ENCODE results near the gene RABGGTA. TPM values are rescaled to one million over a fixed set of nuclear protein-coding genes. Genes with fewer than 3 reads are reported as not detected.

Gene RABGGTA
- total and polyA plus RNA-seq, 9 of the 15 experiments (the other 6 are each of a cell fraction or from before 2014, with no cell fraction given): 4.5 to 24.2 (median 15.5) TPM

DNA sequence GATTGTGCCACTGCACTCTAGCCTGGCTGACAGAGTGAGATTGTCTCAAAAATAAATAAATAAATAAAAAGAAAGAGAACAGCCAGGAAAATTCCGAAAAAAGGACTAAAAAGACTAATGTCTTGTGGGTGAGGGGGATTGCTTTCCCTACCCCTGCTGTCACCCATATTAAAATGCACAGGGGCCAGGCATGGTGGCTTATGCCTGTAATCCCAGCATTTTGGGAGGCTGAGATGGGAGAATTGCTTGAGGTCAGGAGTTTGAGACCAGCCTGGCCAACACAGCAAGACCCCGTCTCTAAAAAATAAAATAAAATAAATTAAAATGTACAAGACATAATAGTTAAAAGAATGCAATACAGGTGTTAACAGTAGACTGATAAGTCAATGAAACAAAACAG lies 22.1 kb upstream of the RABGGTA start (continued):
- TF ChIP-seq RREB1 (CRISPR knock-in tag; IDR thresholded peaks at IDR 0.05) (no peak), XRCC5 (IDR thresholded peaks at IDR 0.05; ENCODE audit: low read depth, low read length) (no peak)

DNA sequence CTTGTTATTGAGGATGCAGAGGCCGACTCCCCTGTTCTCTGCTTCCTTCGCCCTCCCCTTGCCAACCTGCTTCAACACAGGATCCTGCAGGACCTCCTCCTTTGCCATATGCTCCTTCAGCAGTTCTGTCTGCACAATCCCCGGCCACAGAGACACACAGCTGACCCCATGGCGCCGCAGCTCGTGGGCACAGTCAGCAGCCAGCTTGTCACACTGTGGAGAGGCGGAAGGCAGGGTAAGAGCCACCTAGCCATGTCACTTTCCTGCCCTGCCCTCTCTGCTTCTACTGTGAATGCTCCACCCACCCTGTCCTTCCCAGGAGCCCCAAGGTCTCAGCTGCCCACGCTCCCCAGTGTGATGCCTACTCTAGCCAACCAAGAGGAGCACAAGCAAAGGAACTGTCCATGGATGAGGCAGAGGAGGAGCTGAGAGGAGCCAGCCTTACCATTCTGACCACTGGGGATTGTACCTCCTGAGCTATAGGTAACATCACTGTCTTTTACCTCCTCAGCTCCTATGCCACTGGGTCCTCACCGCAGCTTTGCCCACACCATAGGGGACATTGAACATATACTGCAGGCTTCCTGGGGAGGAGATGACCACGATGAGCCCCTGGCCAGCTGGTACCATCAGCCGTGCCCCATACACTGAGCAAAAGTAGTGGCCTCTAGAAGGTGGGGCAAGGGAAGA lies 20.9 kb upstream of the RABGGTA start:
- FAIRE-seq (no peak), DNase-seq (ENCODE audit: extremely low read depth in 1 of 4, low spot score in 3 of 4) (no peak), ATAC-seq (no peak)
- Histone ChIP-seq H3K9ac (ENCODE audit: insufficient read depth in 1 of 2, low read depth in 2 of 2, low read length in 2 of 2) (peak overlapping the region in 1 of 2 experiments; percentile 50; a peak in 1 of 4 replicates), H3K9me3 (replicated peaks; ENCODE audit: control insufficient read depth, insufficient read depth, low read depth, low read length) (no peaks in the 10 kb centered on the region), H3K4me3 (no peak overlapping the region), H3K27me3 (ENCODE audit: control insufficient read depth in 2 of 2, insufficient read depth in 2 of 2, low read length in 2 of 2) (no peaks in the 10 kb centered on the region), H4K20me1 (replicated peaks; ENCODE audit: control insufficient read depth, insufficient read depth, low read length) (no peaks in the 10 kb centered on the region), H2AFZ (ENCODE audit: low read depth, low read length) (no peak overlapping the region), H3K27ac (ENCODE audit: extremely low read depth, low read depth, low read length) (no peak overlapping the region), H3K4me1 (replicated peaks in 1 of 2; ENCODE audit: control insufficient read depth in 2 of 2, insufficient read depth in 2 of 2, low read length in 2 of 2) (peaks cover 0 to 6% of the 10 kb centered on the region in 2 experiments; a peak in 3 of 5 replicates), H3K36me3 (ENCODE audit: control insufficient read depth, insufficient read depth, low read length) (peaks cover 40% of the 10 kb centered on the region), H3K79me2 (ENCODE audit: control insufficient read depth, insufficient read depth, low read length) (no peaks in the 10 kb centered on the region), H3K9me1 (ENCODE audit: control insufficient read depth, insufficient read depth, low read length) (peaks cover 3% of the 10 kb centered on the region), H3K4me2 (ENCODE audit: insufficient read depth, low read length) (no peak overlapping the region)
- intact Hi-C loops (cut with micrococcal nuclease): no loop called here
- in situ Hi-C loops (cut with MboI): loop anchor here (10.0 kb wide), 1 partner anchor 277 kb away; no protein-coding TSS in a partner anchor
- ChIA-PET CTCF (ENCODE audit: low intra/inter-chr PET ratio) (no interaction called here), POLR2A (interaction anchor here (0.6 to 1.0 kb wide), 3 partner anchors 26 to 50 kb away, joined by 3 to 4 read pairs (median 3); partner anchors contain the start of gene TINF2)
- 75% methylated on average over 9 of the region's 11 CpGs for WGBS (ENCODE audit: insufficient coverage, low coverage, missing lambda C conversion rate)
- BruUV-seq (replicated peaks): no TSS peak
- TF ChIP-seq ZNF717 (CRISPR knock-in tag; IDR thresholded peaks at IDR 0.05) (no peak), EWSR1 (IDR thresholded peaks at IDR 0.05; ENCODE audit: borderline replicate concordance, low read depth, partially characterized antibody) (no peak), YBX1 (IDR thresholded peaks at IDR 0.05) (no peak), ILK (tag; IDR thresholded peaks at IDR 0.05; ENCODE audit: borderline replicate concordance, low read depth) (no peak), PML (IDR thresholded peaks at IDR 0.05; ENCODE audit: low read length) (no peak), LEF1 (IDR thresholded peaks at IDR 0.05) (no peak), E2F1 (CRISPR knock-in tag; IDR thresholded peaks at IDR 0.05) (no peak), SP2 (IDR thresholded peaks at IDR 0.05; ENCODE audit: extremely low read depth, low read depth, low read length, poor library complexity, severe bottlenecking) (no peak), U2AF2 (optimal IDR thresholded peaks at IDR 0.05; ENCODE audit: low read depth, low read length) (no peak), ZNF232 (CRISPR knock-in tag; IDR thresholded peaks at IDR 0.05) (no peak), ZNF766 (CRISPR knock-in tag; conservative IDR thresholded peaks at IDR 0.05) (no peak)

All from K562 (cell line).